ENCODE measurements around the gene S100A11.
"Not testable (repeated sequence)": the region's sequence is repeated elsewhere in the genome, so short reads cannot be mapped to it uniquely, and the experiment has no call there.

Gene S100A11

DNA sequence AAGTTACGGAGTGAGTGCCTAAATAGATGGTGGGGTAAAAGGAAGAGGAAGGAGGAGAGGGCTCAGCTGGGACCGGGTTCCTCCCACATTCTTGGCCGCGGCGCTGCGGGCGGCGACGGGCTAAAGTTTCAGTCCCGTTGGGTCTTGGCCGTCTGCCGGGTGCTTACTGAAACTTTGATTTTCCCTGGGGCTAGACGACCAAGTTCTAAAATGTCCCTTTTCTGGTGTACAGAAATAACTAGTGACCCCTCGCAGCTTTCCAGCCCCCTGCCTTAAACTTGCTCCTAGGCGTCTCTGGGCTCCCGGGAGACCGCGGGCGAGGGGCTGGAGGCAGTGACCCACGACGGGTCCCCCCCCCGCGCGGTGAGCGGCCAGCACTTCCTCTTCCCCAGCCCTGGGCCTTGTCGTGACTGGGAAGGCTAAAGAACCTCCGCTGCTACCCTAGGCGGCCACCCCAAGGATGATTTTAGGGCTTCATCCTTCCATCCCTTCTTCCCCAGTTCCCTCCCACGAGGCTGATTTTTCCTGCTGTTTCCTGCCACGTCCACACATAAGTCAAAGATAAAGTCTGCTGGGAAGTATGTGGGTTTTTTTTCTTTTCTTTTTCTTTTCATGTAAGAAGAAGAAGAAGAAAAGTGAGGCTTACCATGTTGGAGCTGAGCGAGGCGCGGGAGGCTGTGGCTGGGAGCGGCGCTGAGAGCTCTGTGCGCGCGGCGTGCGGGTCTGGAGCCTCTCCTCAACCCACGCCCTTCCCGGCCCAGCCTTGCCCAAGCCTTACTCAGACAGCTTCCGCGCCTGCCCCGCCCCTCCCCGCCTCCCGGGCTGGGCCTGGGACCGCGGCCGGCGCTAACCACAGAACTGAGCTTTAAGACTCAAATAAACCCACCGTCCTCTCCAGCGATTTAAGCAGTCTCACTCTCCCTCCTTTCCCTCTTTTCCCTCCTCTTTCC, at the start of gene S100A11:
Gene S100A11 (minus strand): TSS at position 738 of the 950 bp plus-strand sequence. CDS start 89 bp downstream, at position 649.
- Histone ChIP-seq H3K9me3 (ENCODE audit: insufficient read depth, low read length) (no peaks in the 10 kb centered on the region), H3K27ac (ENCODE audit: low read depth, low read length) (no peak within 1 kb of the TSS), H3K9ac (ENCODE audit: low read length) (peak within 1 kb of the TSS; percentile 30), H3F3A (ENCODE audit: insufficient read depth) (no peaks in the 10 kb centered on the region), H3K27me3 (ENCODE audit: low read length) (no peaks in the 10 kb centered on the region), H3K4me2 (ENCODE audit: low read depth, low read length, poor library complexity, severe bottlenecking) (peak within 1 kb of the TSS; percentile 55), H3K79me2 (ENCODE audit: insufficient read depth, low read length) (no peaks in the 10 kb centered on the region), H2AFZ (ENCODE audit: low read depth, low read length, severe bottlenecking) (peak within 1 kb of the TSS; percentile 63), H3K9me2 (replicated peaks; ENCODE audit: insufficient read depth, low read length) (no peaks in the 10 kb centered on the region), H3K4me3 (ENCODE audit: insufficient read depth, low read length, poor library complexity, severe bottlenecking) (peak within 1 kb of the TSS; percentile 23), H4K20me1 (ENCODE audit: low read depth, low read length) (no peaks in the 10 kb centered on the region), H3K36me3 (ENCODE audit: low read length) (no peaks in the 10 kb centered on the region)
- TF ChIP-seq, protein P1, sequence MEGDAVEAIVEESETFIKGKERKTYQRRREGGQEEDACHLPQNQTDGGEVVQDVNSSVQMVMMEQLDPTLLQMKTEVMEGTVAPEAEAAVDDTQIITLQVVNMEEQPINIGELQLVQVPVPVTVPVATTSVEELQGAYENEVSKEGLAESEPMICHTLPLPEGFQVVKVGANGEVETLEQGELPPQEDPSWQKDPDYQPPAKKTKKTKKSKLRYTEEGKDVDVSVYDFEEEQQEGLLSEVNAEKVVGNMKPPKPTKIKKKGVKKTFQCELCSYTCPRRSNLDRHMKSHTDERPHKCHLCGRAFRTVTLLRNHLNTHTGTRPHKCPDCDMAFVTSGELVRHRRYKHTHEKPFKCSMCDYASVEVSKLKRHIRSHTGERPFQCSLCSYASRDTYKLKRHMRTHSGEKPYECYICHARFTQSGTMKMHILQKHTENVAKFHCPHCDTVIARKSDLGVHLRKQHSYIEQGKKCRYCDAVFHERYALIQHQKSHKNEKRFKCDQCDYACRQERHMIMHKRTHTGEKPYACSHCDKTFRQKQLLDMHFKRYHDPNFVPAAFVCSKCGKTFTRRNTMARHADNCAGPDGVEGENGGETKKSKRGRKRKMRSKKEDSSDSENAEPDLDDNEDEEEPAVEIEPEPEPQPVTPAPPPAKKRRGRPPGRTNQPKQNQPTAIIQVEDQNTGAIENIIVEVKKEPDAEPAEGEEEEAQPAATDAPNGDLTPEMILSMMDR (IDR thresholded peaks at IDR 0.05; ENCODE audit: insufficient read depth, low read length, poor library complexity, severe bottlenecking), result no peak
- TF ChIP-seq EZH2phosphoT487 (conservative IDR thresholded peaks at IDR 0.05; ENCODE audit: low read length), result no peak

DNA sequence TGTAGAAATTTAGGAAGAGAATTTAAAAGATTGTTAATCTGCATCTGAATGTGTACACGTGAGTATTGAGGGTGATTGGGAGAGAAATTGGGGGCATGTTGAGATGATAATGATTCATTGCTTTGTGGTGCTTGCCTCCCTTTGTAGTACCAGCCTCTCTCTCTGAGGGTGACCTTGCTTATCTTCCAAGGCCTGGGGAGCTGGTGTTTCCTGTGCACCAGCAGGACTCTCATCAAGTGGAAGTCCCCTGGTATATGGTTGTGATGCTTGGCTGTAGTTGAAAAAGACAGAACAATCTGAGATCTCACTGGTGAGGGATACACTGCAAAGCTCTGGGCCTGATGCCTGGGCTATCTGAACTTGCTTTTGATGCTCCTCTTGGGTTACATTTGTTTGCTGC, 48.0 kb upstream of the S100A11 start:
- Histone ChIP-seq H3F3A (ENCODE audit: insufficient read depth) (no peaks in the 10 kb centered on the region), H3K9me2 (replicated peaks; ENCODE audit: insufficient read depth, low read length) (no peaks in the 10 kb centered on the region), H2AFZ (ENCODE audit: low read depth, low read length, severe bottlenecking) (no peak overlapping the region), H3K27ac (ENCODE audit: low read depth, low read length) (no peak overlapping the region), H3K4me3 (ENCODE audit: insufficient read depth, low read length, poor library complexity, severe bottlenecking) (no peak overlapping the region), H3K27me3 (ENCODE audit: low read length) (no peaks in the 10 kb centered on the region), H3K4me2 (ENCODE audit: low read depth, low read length, poor library complexity, severe bottlenecking) (no peak overlapping the region), H3K9me3 (ENCODE audit: insufficient read depth, low read length) (no peaks in the 10 kb centered on the region), H3K79me2 (ENCODE audit: insufficient read depth, low read length) (no peaks in the 10 kb centered on the region), H3K36me3 (ENCODE audit: low read length) (no peaks in the 10 kb centered on the region), H4K20me1 (ENCODE audit: low read depth, low read length) (no peaks in the 10 kb centered on the region), H3K9ac (ENCODE audit: low read length) (no peak overlapping the region)
- TF ChIP-seq, protein P1 (IDR thresholded peaks at IDR 0.05; ENCODE audit: insufficient read depth, low read length, poor library complexity, severe bottlenecking), result no peak
- no peak for TF ChIP-seq EZH2phosphoT487 (conservative IDR thresholded peaks at IDR 0.05; ENCODE audit: low read length)

DNA sequence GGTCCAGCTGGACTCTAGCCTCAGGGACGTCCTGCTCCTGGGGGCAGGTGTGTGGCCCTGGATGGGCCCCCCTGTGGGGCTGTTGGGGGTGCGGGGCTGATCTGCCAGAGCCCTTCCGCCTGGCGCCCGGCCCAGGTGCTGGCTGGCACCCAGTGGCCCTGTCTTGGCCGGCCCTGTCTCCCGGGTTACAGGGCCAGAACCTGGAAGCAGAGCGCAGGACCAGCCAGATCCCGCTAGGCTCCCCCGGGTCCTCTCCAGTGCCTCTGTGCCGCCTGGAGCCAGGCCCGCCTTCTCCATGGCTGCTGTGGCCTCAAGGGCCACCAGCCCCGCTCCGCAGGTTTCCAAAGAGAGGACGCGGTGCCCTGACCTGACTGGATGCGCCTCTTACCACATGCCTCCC, 44.2 kb upstream of the S100A11 start:
- H3K27ac ChIP-seq (ENCODE audit: low read depth, low read length); H3K27me3 ChIP-seq (ENCODE audit: low read length); H3K9ac ChIP-seq (ENCODE audit: low read length); H3F3A ChIP-seq (ENCODE audit: insufficient read depth); H3K79me2 ChIP-seq (ENCODE audit: insufficient read depth, low read length); H3K9me3 ChIP-seq (ENCODE audit: insufficient read depth, low read length); H4K20me1 ChIP-seq (ENCODE audit: low read depth, low read length); H3K4me2 ChIP-seq (ENCODE audit: low read depth, low read length, poor library complexity, severe bottlenecking); H3K36me3 ChIP-seq (ENCODE audit: low read length); H3K4me3 ChIP-seq (ENCODE audit: insufficient read depth, low read length, poor library complexity, severe bottlenecking); H2AFZ ChIP-seq (ENCODE audit: low read depth, low read length, severe bottlenecking); H3K9me2 ChIP-seq (replicated peaks; ENCODE audit: insufficient read depth, low read length): not testable (repeated sequence)

DNA sequence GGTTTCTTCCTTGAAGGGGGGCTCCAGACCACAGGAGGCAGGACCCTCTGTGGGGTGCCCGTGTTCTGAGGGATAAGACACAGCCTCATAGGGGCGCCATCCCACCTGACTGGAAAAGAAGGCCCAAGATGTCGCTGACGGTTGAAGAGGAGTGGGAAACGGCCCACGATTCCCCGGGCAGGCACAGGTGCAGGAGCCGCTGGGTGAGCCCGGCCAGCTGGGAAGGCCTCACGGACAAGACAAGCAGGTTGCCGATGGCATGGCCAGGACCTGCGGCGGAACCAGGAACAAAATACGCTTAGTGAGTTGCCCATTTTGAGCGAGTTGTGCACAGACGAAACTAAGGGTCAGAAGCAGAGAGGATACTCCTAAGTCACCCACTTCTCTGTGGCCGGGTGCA, 43.7 kb upstream of the S100A11 start:
- not testable (repeated sequence) for H3K4me3 ChIP-seq (ENCODE audit: insufficient read depth, low read length, poor library complexity, severe bottlenecking); H3F3A ChIP-seq (ENCODE audit: insufficient read depth); H3K9me3 ChIP-seq (ENCODE audit: insufficient read depth, low read length); H3K27me3 ChIP-seq (ENCODE audit: low read length); H2AFZ ChIP-seq (ENCODE audit: low read depth, low read length, severe bottlenecking); H3K9ac ChIP-seq (ENCODE audit: low read length); H4K20me1 ChIP-seq (ENCODE audit: low read depth, low read length); H3K27ac ChIP-seq (ENCODE audit: low read depth, low read length); H3K4me2 ChIP-seq (ENCODE audit: low read depth, low read length, poor library complexity, severe bottlenecking); H3K36me3 ChIP-seq (ENCODE audit: low read length); H3K9me2 ChIP-seq (replicated peaks; ENCODE audit: insufficient read depth, low read length); H3K79me2 ChIP-seq (ENCODE audit: insufficient read depth, low read length)

Data from SU-DHL-6 (cell line).